ENCODE results near the gene ANAPC4. TPM values are rescaled to one million over a fixed set of nuclear protein-coding genes. Genes with fewer than 3 reads are reported as not detected.

Gene ANAPC4
- total and polyA plus RNA-seq, 2 of the 13 experiments (the other 11 are each of a cell fraction or from before 2014, with no cell fraction given), result 14.5 to 30.2 TPM

DNA sequence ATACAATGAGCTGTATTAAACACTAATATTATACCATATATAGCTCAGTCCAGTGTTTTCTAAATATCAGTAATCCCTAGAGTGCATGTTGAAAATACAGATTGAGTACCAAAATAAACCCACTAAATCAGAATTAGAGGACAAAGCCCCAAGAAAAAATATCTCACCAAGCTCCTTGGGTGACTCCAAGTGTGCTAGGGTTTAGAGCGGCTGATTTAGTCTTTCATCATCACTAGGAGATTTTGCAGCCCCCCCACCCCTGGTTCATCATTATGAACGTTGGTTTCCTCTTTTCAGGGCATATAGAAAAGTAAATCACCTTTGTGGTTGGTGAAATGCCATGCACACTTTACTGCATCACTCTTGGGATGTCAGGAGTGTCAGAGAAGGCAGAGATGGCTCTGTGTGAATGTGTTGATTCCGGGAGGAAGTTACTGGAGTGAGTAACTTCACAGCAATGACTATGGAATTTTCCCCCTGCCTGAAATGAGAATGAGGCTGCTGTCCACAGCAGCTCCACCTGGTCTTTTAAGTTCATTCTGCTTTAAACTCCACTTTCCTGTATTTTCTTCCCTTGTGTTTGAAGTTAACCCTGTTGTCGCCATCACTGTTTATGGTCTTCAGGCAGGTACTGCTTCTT, 25.2 kb upstream of the ANAPC4 start:
- no peak overlapping the region for H3K9ac ChIP-seq (ENCODE audit: insufficient read depth, low read depth, low read length)

DNA sequence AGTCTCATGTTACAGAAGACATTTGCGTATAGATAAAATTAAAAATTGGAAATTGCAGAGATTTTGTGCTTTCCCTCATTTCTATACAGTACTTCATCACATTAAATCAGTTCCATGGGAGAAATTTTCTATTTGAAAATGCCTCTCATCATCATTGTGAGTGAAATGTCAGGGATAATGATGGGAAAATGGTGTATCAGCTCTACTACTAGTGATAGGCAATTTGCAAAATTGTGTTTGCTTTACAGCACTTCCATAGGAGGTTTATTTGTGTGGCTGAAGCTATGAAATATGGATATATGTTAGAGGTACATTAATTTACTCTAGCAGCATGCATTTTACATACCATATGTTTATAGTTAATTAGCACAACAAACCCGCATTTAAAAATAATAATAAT, 21.0 kb upstream of the ANAPC4 start:
- FAIRE-seq (no peak), DNase-seq (ENCODE audit: low spot score) (no peak), ATAC-seq (no peak)
- WGBS (ENCODE audit: low lambda C conversion rate), result 98% methylated on average over 2 of the region's 2 CpGs
- Histone ChIP-seq H3K9me3 (ENCODE audit: low read length) (no peaks in the 10 kb centered on the region), H3K4me2 (ENCODE audit: low read depth, low read length) (no peak overlapping the region), H3K27me3 (ENCODE audit: control insufficient read depth in 1 of 2, insufficient read depth in 2 of 2, low read length in 2 of 2) (no peaks in the 10 kb centered on the region), H3K36me3 (replicated peaks in 1 of 2; ENCODE audit: control insufficient read depth in 1 of 2, insufficient read depth in 2 of 2, low read length in 2 of 2) (peaks cover 0 to 15% of the 10 kb centered on the region in 2 experiments; a peak in 2 of 5 replicates), H4K20me1 (ENCODE audit: insufficient read depth, low read length) (no peaks in the 10 kb centered on the region), H3K27ac (ENCODE audit: extremely low read length, insufficient read depth, low read length) (no peak overlapping the region), H2AFZ (ENCODE audit: low read length) (no peak overlapping the region), H3K9ac (ENCODE audit: insufficient read depth, low read depth, low read length) (no peak overlapping the region), H3K79me2 (ENCODE audit: insufficient read depth, low read length) (no peaks in the 10 kb centered on the region), H3K4me3 (replicated peaks in 1 of 3; ENCODE audit: insufficient read depth in 1 of 3, low read depth in 2 of 3, low read length in 3 of 3) (no peak overlapping the region), H3K4me1 (ENCODE audit: insufficient read depth, low read length) (no peaks in the 10 kb centered on the region)
- POLR2A ChIA-PET, result no interaction called here
- in situ Hi-C loops (cut with HindIII; ENCODE audit: extremely low pct_ligation_motif_present, low pct_unique_long_range_greater_than_20kb), result loop anchor here (25.0 kb wide), 1 partner anchor 369 kb away; no protein-coding TSS in a partner anchor
- CTCF ChIA-PET (ENCODE audit: low intra/inter-chr PET ratio, low total read pairs), result no interaction called here
- intact Hi-C loops (cut with micrococcal nuclease; ENCODE audit: unreplicated experiment), result no loop called here
- BruUV-seq (replicated peaks), result no TSS peak
- TF ChIP-seq ZMAT3 (CRISPR knock-in tag; conservative IDR thresholded peaks at IDR 0.05) (no peak), TMF1 (CRISPR knock-in tag; IDR thresholded peaks at IDR 0.05; ENCODE audit: low read depth) (no peak), MTA1 (CRISPR knock-in tag; IDR thresholded peaks at IDR 0.05; ENCODE audit: borderline replicate concordance) (no peak), POLR2G (IDR thresholded peaks at IDR 0.05; ENCODE audit: low read depth, low read length) (no peak)
- TF ChIP-seq, protein P1, sequence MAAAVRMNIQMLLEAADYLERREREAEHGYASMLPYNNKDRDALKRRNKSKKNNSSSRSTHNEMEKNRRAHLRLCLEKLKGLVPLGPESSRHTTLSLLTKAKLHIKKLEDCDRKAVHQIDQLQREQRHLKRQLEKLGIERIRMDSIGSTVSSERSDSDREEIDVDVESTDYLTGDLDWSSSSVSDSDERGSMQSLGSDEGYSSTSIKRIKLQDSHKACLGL (CRISPR knock-in tag; IDR thresholded peaks at IDR 0.05), result no peak
- TF ChIP-seq, protein P2, sequence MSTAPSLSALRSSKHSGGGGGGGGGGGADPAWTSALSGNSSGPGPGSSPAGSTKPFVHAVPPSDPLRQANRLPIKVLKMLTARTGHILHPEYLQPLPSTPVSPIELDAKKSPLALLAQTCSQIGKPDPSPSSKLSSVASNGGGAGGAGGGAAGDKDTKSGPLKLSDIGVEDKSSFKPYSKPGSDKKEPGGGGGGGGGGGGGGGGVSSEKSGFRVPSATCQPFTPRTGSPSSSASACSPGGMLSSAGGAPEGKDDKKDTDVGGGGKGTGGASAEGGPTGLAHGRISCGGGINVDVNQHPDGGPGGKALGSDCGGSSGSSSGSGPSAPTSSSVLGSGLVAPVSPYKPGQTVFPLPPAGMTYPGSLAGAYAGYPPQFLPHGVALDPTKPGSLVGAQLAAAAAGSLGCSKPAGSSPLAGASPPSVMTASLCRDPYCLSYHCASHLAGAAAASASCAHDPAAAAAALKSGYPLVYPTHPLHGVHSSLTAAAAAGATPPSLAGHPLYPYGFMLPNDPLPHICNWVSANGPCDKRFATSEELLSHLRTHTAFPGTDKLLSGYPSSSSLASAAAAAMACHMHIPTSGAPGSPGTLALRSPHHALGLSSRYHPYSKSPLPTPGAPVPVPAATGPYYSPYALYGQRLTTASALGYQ (CRISPR knock-in tag; IDR thresholded peaks at IDR 0.05), result no peak

More for the DNA sequence above, 25.2 kb upstream of the ANAPC4 start:
- intact Hi-C loops (cut with micrococcal nuclease; ENCODE audit: unreplicated experiment), result no loop called here
- H3K36me3 ChIP-seq (replicated peaks in 1 of 2; ENCODE audit: control insufficient read depth in 1 of 2, insufficient read depth in 2 of 2, low read length in 2 of 2), result peaks cover 0 to 24% of the 10 kb centered on the region in 2 experiments; a peak in 1 of 5 replicates
- no TSS peak for BruUV-seq (replicated peaks)
- TF ChIP-seq PAF1 (CRISPR knock-in tag; IDR thresholded peaks at IDR 0.05), result no peak
- TF ChIP-seq BORCS8-MEF2B (CRISPR knock-in tag; IDR thresholded peaks at IDR 0.05), result no peak
- TF ChIP-seq MIXL1 (CRISPR knock-in tag; IDR thresholded peaks at IDR 0.05), result no peak
- TF ChIP-seq SP140L (CRISPR knock-in tag; IDR thresholded peaks at IDR 0.05; ENCODE audit: borderline replicate concordance), result no peak
- TF ChIP-seq ZBTB20 (CRISPR knock-in tag; IDR thresholded peaks at IDR 0.05; ENCODE audit: borderline replicate concordance, low read depth), result no peak
- no peak for TF ChIP-seq FLYWCH1 (CRISPR knock-in tag; IDR thresholded peaks at IDR 0.05)
- TF ChIP-seq FIP1L1 (IDR thresholded peaks at IDR 0.05; ENCODE audit: borderline replicate concordance, insufficient read depth, low read depth, low read length), result no peak
- TF ChIP-seq TP53 (CRISPR knock-in tag; conservative IDR thresholded peaks at IDR 0.05), result no peak
- TF ChIP-seq HIVEP1 (CRISPR knock-in tag; IDR thresholded peaks at IDR 0.05), result no peak
- TF ChIP-seq ZNF235 (CRISPR knock-in tag; IDR thresholded peaks at IDR 0.05; ENCODE audit: borderline replicate concordance), result no peak
- TF ChIP-seq, protein P3, sequence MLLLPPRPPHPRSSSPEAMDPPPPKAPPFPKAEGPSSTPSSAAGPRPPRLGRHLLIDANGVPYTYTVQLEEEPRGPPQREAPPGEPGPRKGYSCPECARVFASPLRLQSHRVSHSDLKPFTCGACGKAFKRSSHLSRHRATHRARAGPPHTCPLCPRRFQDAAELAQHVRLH (CRISPR knock-in tag; IDR thresholded peaks at IDR 0.05; ENCODE audit: borderline replicate concordance, low read depth), result no peak
- no peak for TF ChIP-seq TRIM24 (CRISPR knock-in tag; IDR thresholded peaks at IDR 0.05)
- no peak for TF ChIP-seq ZNF724P (CRISPR knock-in tag; IDR thresholded peaks at IDR 0.05; ENCODE audit: borderline replicate concordance)
- no peak for TF ChIP-seq ZNF10 (CRISPR knock-in tag; IDR thresholded peaks at IDR 0.05; ENCODE audit: borderline replicate concordance, low read depth)
- TF ChIP-seq ZNF660 (CRISPR knock-in tag; IDR thresholded peaks at IDR 0.05; ENCODE audit: borderline replicate concordance, low read depth), result no peak
- ChIA-PET POLR2A (no interaction called here), CTCF (ENCODE audit: low intra/inter-chr PET ratio, low total read pairs) (no interaction called here)
- DNase-seq (ENCODE audit: low spot score), result no peak
- no peaks in the 10 kb centered on the region for H3K4me1 ChIP-seq (ENCODE audit: insufficient read depth, low read length)
- no peak overlapping the region for H2AFZ ChIP-seq (ENCODE audit: low read length)
- in situ Hi-C loops (cut with HindIII; ENCODE audit: extremely low pct_ligation_motif_present, low pct_unique_long_range_greater_than_20kb), result loop anchor here (25.0 kb wide), 1 partner anchor 365 kb away; no protein-coding TSS in a partner anchor
- H4K20me1 ChIP-seq (ENCODE audit: insufficient read depth, low read length), result no peaks in the 10 kb centered on the region
- no peak overlapping the region for H3K4me3 ChIP-seq (replicated peaks in 1 of 3; ENCODE audit: insufficient read depth in 1 of 3, low read depth in 2 of 3, low read length in 3 of 3)
- H3K27ac ChIP-seq (ENCODE audit: extremely low read length, insufficient read depth, low read length), result no peak overlapping the region
- no peaks in the 10 kb centered on the region for H3K27me3 ChIP-seq (ENCODE audit: control insufficient read depth in 1 of 2, insufficient read depth in 2 of 2, low read length in 2 of 2)
- ATAC-seq, result no peak
- FAIRE-seq, result no peak
- no peak overlapping the region for H3K4me2 ChIP-seq (ENCODE audit: low read depth, low read length)
- no peaks in the 10 kb centered on the region for H3K9me3 ChIP-seq (ENCODE audit: low read length)
- H3K79me2 ChIP-seq (ENCODE audit: insufficient read depth, low read length), result no peaks in the 10 kb centered on the region
- WGBS (ENCODE audit: low lambda C conversion rate), result 86% methylated on average over 4 of the region's 4 CpGs
